Measurements from ENCODE around the gene OVCA2.

OVCA2 gene

GRCh38 chr17:2023692-2024571 lies 17.9 kb upstream of the OVCA2 start:
- DNase-seq: peak; percentile 79
- no peak overlapping the region for H3K27ac Mint-ChIP-seq
- H3K4me3 Mint-ChIP-seq: peak overlapping the region; percentile 79
- H3K36me3 Mint-ChIP-seq (ENCODE audit: low read depth): no peaks in the 10 kb centered on the region
- H3K9me3 Mint-ChIP-seq: peaks cover 4% of the 10 kb centered on the region
- TF ChIP-seq, protein P1, sequence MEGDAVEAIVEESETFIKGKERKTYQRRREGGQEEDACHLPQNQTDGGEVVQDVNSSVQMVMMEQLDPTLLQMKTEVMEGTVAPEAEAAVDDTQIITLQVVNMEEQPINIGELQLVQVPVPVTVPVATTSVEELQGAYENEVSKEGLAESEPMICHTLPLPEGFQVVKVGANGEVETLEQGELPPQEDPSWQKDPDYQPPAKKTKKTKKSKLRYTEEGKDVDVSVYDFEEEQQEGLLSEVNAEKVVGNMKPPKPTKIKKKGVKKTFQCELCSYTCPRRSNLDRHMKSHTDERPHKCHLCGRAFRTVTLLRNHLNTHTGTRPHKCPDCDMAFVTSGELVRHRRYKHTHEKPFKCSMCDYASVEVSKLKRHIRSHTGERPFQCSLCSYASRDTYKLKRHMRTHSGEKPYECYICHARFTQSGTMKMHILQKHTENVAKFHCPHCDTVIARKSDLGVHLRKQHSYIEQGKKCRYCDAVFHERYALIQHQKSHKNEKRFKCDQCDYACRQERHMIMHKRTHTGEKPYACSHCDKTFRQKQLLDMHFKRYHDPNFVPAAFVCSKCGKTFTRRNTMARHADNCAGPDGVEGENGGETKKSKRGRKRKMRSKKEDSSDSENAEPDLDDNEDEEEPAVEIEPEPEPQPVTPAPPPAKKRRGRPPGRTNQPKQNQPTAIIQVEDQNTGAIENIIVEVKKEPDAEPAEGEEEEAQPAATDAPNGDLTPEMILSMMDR (IDR thresholded peaks at IDR 0.05): no peak
- H3K27me3 Mint-ChIP-seq (ENCODE audit: low read depth, poor library complexity): peaks cover 87% of the 10 kb centered on the region
- H3K4me1 Mint-ChIP-seq: peaks cover 49% of the 10 kb centered on the region

DNA sequence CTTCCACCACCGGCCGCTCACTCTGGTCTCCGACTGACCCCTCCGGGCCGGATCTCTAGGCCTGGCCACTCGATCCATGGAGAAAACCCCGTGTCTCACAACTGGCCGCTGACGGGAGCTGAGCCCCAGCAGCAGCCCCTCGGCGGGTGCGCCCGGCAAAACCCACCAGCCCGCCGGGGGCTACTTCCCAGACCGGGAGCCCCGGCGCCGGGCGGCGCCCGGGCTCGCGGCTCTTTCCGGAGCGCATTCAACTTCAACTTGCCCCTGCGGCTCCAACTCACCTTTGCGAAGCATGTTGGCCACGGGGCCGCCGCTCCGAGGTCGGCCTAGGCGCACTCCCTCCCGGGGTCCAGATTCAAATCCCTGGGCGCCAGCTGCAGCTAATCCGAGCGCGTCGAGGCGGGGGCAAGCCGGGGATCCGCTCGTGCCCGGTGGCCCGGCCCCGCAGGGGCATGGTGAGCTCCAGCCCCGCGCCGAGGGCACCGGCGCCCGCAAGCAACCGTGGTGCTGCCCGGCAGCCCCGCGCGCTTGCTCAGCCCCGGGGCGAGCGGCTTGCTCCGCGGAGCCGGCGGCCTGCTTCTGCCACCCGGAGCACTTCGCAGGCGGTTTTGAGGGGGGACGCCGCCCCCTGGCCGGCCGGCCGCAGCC lies 17.1 kb upstream of the OVCA2 start:
- no peak overlapping the region for H3K27ac Mint-ChIP-seq
- H3K9me3 Mint-ChIP-seq: peaks cover 4% of the 10 kb centered on the region
- peaks cover 43% of the 10 kb centered on the region for H3K4me1 Mint-ChIP-seq
- peaks cover 87% of the 10 kb centered on the region for H3K27me3 Mint-ChIP-seq (ENCODE audit: low read depth, poor library complexity)
- TF ChIP-seq, protein P1 (IDR thresholded peaks at IDR 0.05): no peak
- DNase-seq: no peak
- no peaks in the 10 kb centered on the region for H3K36me3 Mint-ChIP-seq (ENCODE audit: low read depth)
- peak overlapping the region; percentile 79 for H3K4me3 Mint-ChIP-seq

- H3K4me1 Mint-ChIP-seq: peaks cover 38% of the 10 kb centered on the region
These were observed 16.6 kb upstream of the OVCA2 start, which contains the start of gene RTN4RL1 for GRCh38 chr17:2025220-2025621. Gene RTN4RL1 (minus strand): TSS chr17:2025334. CDS start chr17:2024865, 469 bp downstream.

GRCh38 chr17:2025622-2026309 lies 16.1 kb upstream of the OVCA2 start:
- Mint-ChIP-seq H3K27ac (no peak overlapping the region), H3K4me1 (peaks cover 37% of the 10 kb centered on the region), H3K9me3 (peaks cover 4% of the 10 kb centered on the region), H3K4me3 (peak overlapping the region; percentile 76), H3K27me3 (ENCODE audit: low read depth, poor library complexity) (peaks cover 76% of the 10 kb centered on the region), H3K36me3 (ENCODE audit: low read depth) (no peaks in the 10 kb centered on the region)
- TF ChIP-seq, protein P1 (IDR thresholded peaks at IDR 0.05): peak; percentile 56
- DNase-seq: peak; percentile 79

More at GRCh38 chr17:2025220-2025621, 16.6 kb upstream of the OVCA2 start, which contains the start of gene RTN4RL1:
- TF ChIP-seq, protein P1 (IDR thresholded peaks at IDR 0.05): no peak
- H3K9me3 Mint-ChIP-seq: peaks cover 4% of the 10 kb centered on the region
- H3K27ac Mint-ChIP-seq: no peak within 1 kb of the TSS
- H3K27me3 Mint-ChIP-seq (ENCODE audit: low read depth, poor library complexity): peaks cover 82% of the 10 kb centered on the region
- no peaks in the 10 kb centered on the region for H3K36me3 Mint-ChIP-seq (ENCODE audit: low read depth)
- peak; percentile 72 for DNase-seq
- peak within 1 kb of the TSS; percentile 79 for H3K4me3 Mint-ChIP-seq

GRCh38 chr17:2027528-2028233 lies 14.1 kb upstream of the OVCA2 start:
- Mint-ChIP-seq H3K36me3 (ENCODE audit: low read depth) (no peaks in the 10 kb centered on the region), H3K4me3 (no peak overlapping the region), H3K27me3 (ENCODE audit: low read depth, poor library complexity) (peaks cover 69% of the 10 kb centered on the region), H3K27ac (no peak overlapping the region), H3K9me3 (peaks cover 4% of the 10 kb centered on the region), H3K4me1 (peaks cover 35% of the 10 kb centered on the region)
- TF ChIP-seq, protein P1 (IDR thresholded peaks at IDR 0.05): no peak
- no peak for DNase-seq
